Chondrocyte (in vitro differentiated cells): ENCODE data around the gene GTF2H4. TPM values are rescaled to one million over a fixed set of nuclear protein-coding genes. Genes with fewer than 3 reads are reported as not detected.

Source experiments
- DNase-seq: peaks from one replicate; pipeline ENCODE4 v3.0.0; 2021; ENCODE audit warnings: mixed read lengths, low spot score
- H3K27ac Mint-ChIP-seq: one replicate; pipeline ENCODE4 v1.8.0; 2021; ENCODE audit warnings: mild to moderate bottlenecking, moderate library complexity, mixed read lengths; ENCODE audit not compliant: unreplicated experiment
- H3K27me3 Mint-ChIP-seq: 2 replicates; pipeline ENCODE4 v1.8.0; 2021; ENCODE audit warnings: low read depth, mixed read lengths
- H3K36me3 Mint-ChIP-seq: 2 replicates; pipeline ENCODE4 v1.8.0; 2021; ENCODE audit warnings: low read depth, mixed read lengths
- H3K4me1 Mint-ChIP-seq: 2 replicates; pipeline ENCODE4 v1.8.0; 2021; ENCODE audit warnings: low read depth, mild to moderate bottlenecking, mixed read lengths
- H3K4me3 Mint-ChIP-seq: one replicate; pipeline ENCODE4 v1.8.0; 2021; ENCODE audit warnings: mild to moderate bottlenecking, moderate library complexity, mixed read lengths; ENCODE audit not compliant: unreplicated experiment
- H3K9me3 Mint-ChIP-seq: 2 replicates; pipeline ENCODE4 v1.8.0; 2021; ENCODE audit warnings: low read depth, mixed read lengths
- total RNA-seq: library from RNA; stranded (reverse); gene quantifications from 3 replicates; pipeline ENCODE4 v1.2.1, GENCODE V29; 2021
- TF ChIP-seq, protein P1 (sequence below): fragments of 200-600 bp; sonication (generic); IDR thresholded peaks from 2 replicates; pipeline ENCODE4 v1.5.0; 2021; ENCODE audit warnings: antibody characterized with exemption, mild to moderate bottlenecking, moderate library complexity

Gene GTF2H4
- total RNA-seq, 1 donor from 2014 or later, result 39.5 TPM

DNA sequence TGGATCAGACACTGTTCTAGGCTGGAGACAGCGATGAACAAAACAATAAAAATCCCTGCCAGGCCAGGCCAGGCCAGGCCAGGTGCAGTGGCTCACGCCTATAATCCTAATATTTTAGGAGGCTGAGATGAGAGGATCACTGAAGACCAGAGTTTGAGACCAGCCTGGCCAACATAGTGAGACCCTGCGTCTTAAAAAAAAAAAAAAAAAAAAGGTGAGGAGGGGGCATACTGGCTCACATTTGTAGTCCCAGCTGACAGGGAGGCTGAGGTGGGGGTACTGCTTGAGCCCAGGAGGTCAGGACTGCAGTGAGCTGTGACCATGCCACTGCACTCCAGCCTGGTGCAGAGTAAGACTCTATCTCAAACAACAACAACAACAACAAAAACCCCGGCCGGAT is 37.3 kb downstream of the GTF2H4 start:
- no peak for DNase-seq
- Mint-ChIP-seq H3K4me1 (peaks cover 12% of the 10 kb centered on the region), H3K9me3 (no peaks in the 10 kb centered on the region), H3K27me3 (peaks cover 24% of the 10 kb centered on the region), H3K36me3 (peaks cover 6% of the 10 kb centered on the region), H3K27ac (no peak overlapping the region), H3K4me3 (no peak overlapping the region)
- TF ChIP-seq, protein P1, sequence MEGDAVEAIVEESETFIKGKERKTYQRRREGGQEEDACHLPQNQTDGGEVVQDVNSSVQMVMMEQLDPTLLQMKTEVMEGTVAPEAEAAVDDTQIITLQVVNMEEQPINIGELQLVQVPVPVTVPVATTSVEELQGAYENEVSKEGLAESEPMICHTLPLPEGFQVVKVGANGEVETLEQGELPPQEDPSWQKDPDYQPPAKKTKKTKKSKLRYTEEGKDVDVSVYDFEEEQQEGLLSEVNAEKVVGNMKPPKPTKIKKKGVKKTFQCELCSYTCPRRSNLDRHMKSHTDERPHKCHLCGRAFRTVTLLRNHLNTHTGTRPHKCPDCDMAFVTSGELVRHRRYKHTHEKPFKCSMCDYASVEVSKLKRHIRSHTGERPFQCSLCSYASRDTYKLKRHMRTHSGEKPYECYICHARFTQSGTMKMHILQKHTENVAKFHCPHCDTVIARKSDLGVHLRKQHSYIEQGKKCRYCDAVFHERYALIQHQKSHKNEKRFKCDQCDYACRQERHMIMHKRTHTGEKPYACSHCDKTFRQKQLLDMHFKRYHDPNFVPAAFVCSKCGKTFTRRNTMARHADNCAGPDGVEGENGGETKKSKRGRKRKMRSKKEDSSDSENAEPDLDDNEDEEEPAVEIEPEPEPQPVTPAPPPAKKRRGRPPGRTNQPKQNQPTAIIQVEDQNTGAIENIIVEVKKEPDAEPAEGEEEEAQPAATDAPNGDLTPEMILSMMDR, result no peak

DNA sequence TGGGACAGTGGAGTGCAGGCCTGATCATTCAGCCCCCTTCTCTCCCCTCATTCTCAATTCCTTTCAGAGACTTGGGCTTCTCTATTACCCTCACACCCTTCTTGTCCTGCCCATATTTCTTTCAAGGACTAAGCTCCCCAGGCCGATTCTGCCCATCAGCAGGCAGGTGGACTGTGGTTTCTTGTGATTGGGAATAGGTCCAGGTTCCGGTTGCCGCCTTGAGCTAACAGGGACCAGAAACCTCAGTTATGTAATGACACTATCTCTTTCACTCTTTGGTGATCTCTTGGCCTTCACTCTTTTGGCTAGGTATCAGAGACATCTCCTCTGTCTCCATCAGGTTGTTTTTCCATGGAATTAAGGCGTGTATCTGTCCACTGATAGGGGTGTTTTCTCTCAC is 39.2 kb downstream of the GTF2H4 start:
- Mint-ChIP-seq H3K9me3 (peaks cover 18% of the 10 kb centered on the region), H3K36me3 (peaks cover 15% of the 10 kb centered on the region), H3K4me3 (no peak overlapping the region), H3K27me3 (peaks cover 42% of the 10 kb centered on the region), H3K4me1 (peaks cover 8% of the 10 kb centered on the region), H3K27ac (no peak overlapping the region)
- TF ChIP-seq, protein P1, result no peak
- no peak for DNase-seq

DNA sequence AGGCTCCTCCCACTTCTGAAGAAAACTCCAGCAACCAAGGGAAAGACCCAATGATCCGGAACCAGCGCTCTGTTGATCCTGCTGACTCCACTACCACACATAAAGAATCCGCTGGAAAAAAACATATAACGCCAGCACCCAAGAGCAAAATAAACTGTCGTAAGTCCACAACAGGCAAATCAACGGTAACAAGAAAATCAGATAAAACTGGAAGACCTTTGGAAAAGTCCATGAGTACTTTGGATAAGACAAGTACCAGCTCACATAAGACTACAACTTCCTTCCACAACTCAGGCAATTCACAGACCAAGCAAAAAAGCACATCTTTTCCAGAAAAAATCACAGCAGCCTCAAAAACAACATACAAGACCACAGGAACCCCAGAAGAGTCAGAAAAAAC is 40.8 kb downstream of the GTF2H4 start:
- Mint-ChIP-seq H3K27ac (no peak overlapping the region), H3K4me3 (no peak overlapping the region), H3K36me3 (peaks cover 15% of the 10 kb centered on the region), H3K4me1 (no peaks in the 10 kb centered on the region), H3K27me3 (peaks cover 50% of the 10 kb centered on the region), H3K9me3 (peaks cover 18% of the 10 kb centered on the region)
- DNase-seq, result no peak
- TF ChIP-seq, protein P1, result no peak

- no peak overlapping the region for H3K27ac Mint-ChIP-seq
- no peak for DNase-seq
- H3K4me1 Mint-ChIP-seq, result peaks cover 9% of the 10 kb centered on the region
- no peak overlapping the region for H3K4me3 Mint-ChIP-seq
- peaks cover 58% of the 10 kb centered on the region for H3K27me3 Mint-ChIP-seq
- H3K9me3 Mint-ChIP-seq, result peaks cover 18% of the 10 kb centered on the region
- peaks cover 15% of the 10 kb centered on the region for H3K36me3 Mint-ChIP-seq
- TF ChIP-seq, protein P1, result no peak
Measured at GRCh38 chr6:30951907-30952469, 44.0 kb downstream of the GTF2H4 start.

DNA sequence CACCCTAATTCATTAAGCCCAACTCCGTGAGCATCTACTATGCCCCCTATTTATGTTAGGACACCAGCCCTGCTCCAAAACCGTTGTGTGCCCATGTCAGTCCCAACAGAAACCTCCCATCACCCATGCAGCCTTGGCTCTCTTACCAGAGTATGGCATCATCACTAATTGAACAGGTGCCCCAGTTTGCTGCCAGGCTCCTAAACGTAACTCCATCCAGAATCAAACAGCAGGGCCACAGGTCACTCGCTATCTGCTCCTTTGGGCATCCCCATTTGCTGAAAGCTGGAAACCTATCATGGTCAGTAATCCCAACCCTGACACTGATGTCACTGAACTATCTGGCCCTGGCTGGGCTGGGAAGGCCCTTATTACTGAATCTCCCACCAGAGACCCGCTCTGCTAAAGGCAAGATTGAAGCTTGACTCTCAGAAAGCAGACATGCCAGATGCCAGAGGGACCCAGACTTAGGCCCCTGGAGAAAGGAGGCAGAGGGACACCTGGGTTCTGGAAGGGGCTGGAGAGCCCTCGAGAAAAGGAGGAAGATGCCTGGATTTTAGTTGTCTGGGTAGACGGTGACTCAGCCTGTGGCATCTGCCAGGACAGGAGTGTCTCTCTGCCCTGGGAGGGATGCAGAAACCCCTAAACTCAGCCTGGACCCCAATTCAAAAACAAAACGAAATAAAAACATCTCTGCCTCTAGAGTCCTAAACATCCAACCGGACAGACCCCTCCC is 46.8 kb downstream of the GTF2H4 start:
- peaks cover 13% of the 10 kb centered on the region for H3K36me3 Mint-ChIP-seq
- peaks cover 43% of the 10 kb centered on the region for H3K27me3 Mint-ChIP-seq
- TF ChIP-seq, protein P1, result no peak
- DNase-seq, result no peak
- no peak overlapping the region for H3K27ac Mint-ChIP-seq
- H3K4me3 Mint-ChIP-seq, result peak overlapping the region; percentile 62
- peaks cover 9% of the 10 kb centered on the region for H3K4me1 Mint-ChIP-seq
- peaks cover 18% of the 10 kb centered on the region for H3K9me3 Mint-ChIP-seq
